HepG2 (cell line): ENCODE measurements around the gene SMIM45.

Experiments used
- GTF2F1 ChIP-seq: fragments of 150-350 bp; IDR thresholded peaks from 2 replicates; pipeline ENCODE4 v1.6.1; 2014; ENCODE audit warnings: low read length
- HNRNPH1 ChIP-seq: fragments of 200-400 bp; formaldehyde crosslinking; optimal IDR thresholded peaks from 2 replicates; pipeline ENCODE3; 2017; ENCODE audit warnings: mild to moderate bottlenecking, low read depth, low read length
- HOXA3 ChIP-seq: sonication (generic); formaldehyde crosslinking; IDR thresholded peaks from 2 replicates; pipeline ENCODE4 v1.5.0; 2020; ENCODE audit warnings: missing genetic modification reagents
- NCOA5 ChIP-seq: sonication (generic); formaldehyde crosslinking; IDR thresholded peaks from 2 replicates; pipeline ENCODE4 v1.4.0; 2020; ENCODE audit warnings: missing genetic modification reagents
- NFIC ChIP-seq: IDR thresholded peaks from 2 replicates; pipeline ENCODE4 v1.6.1; 2012; ENCODE audit warnings: mild to moderate bottlenecking, low read length, inconsistent platforms
- SMC3 ChIP-seq: IDR thresholded peaks from 2 replicates; pipeline ENCODE4 v1.6.1; 2011; ENCODE audit warnings: low read length, improper control_type of control experiment
- TOPORS ChIP-seq: sonication (generic); formaldehyde crosslinking; IDR thresholded peaks from 2 replicates; pipeline ENCODE4 v1.8.0; 2023; ENCODE audit warnings: mild to moderate bottlenecking, missing genetic modification reagents
- TSC22D2 ChIP-seq: sonication (generic); formaldehyde crosslinking; IDR thresholded peaks from 2 replicates; pipeline ENCODE4 v1.5.1; 2020; ENCODE audit warnings: missing genetic modification reagents, mild to moderate bottlenecking, borderline replicate concordance
- ZBTB7B ChIP-seq: sonication (generic); formaldehyde crosslinking; IDR thresholded peaks from 2 replicates; pipeline ENCODE4 v1.4.0; 2020; ENCODE audit warnings: missing genetic modification reagents
- ZNF30 ChIP-seq: sonication (generic); formaldehyde crosslinking; IDR thresholded peaks from 2 replicates; pipeline ENCODE4 v1.5.0; 2020; ENCODE audit warnings: mild to moderate bottlenecking, missing genetic modification reagents
- ZNF382 ChIP-seq: sonication (generic); formaldehyde crosslinking; IDR thresholded peaks from 2 replicates; pipeline ENCODE4 v1.5.0; 2020; ENCODE audit warnings: missing genetic modification reagents, mild to moderate bottlenecking, borderline replicate concordance
- ZNF468 ChIP-seq: sonication (generic); formaldehyde crosslinking; IDR thresholded peaks from 2 replicates; pipeline ENCODE4 v1.8.0; 2022; ENCODE audit warnings: mild to moderate bottlenecking, moderate library complexity, missing genetic modification reagents
- ZNF510 ChIP-seq: sonication (generic); formaldehyde crosslinking; IDR thresholded peaks from 2 replicates; pipeline ENCODE4 v1.4.0; 2020; ENCODE audit warnings: low read depth, mild to moderate bottlenecking, missing genetic modification reagents
- ZNF546 ChIP-seq: sonication (generic); formaldehyde crosslinking; conservative IDR thresholded peaks from 2 replicates; pipeline ENCODE4 v1.8.1; 2023; ENCODE audit warnings: mild to moderate bottlenecking, missing genetic modification reagents
- ZNF562 ChIP-seq: sonication (generic); formaldehyde crosslinking; IDR thresholded peaks from 2 replicates; pipeline ENCODE4 v1.8.0; 2022; ENCODE audit warnings: missing genetic modification reagents, borderline replicate concordance
- ZNF83 ChIP-seq: sonication (generic); formaldehyde crosslinking; IDR thresholded peaks from 2 replicates; pipeline ENCODE4 v1.4.0; 2020; ENCODE audit warnings: missing genetic modification reagents, mild to moderate bottlenecking, borderline replicate concordance
- TF ChIP-seq, protein P1 (sequence below): sonication (generic); formaldehyde crosslinking; IDR thresholded peaks from 2 replicates; pipeline ENCODE4 v1.5.1; 2020; ENCODE audit warnings: missing genetic modification reagents, mild to moderate bottlenecking, borderline replicate concordance
- TF ChIP-seq, protein P2 (sequence below): sonication (generic); formaldehyde crosslinking; IDR thresholded peaks from 2 replicates; pipeline ENCODE4 v1.8.1; 2023; ENCODE audit warnings: mild to moderate bottlenecking, missing genetic modification reagents
- TF ChIP-seq, protein P3 (sequence below): sonication (generic); formaldehyde crosslinking; IDR thresholded peaks from 2 replicates; pipeline ENCODE4 v1.4.0; 2020; ENCODE audit warnings: missing genetic modification reagents
- TF ChIP-seq, protein P4 (sequence below): IDR thresholded peaks from 2 replicates; pipeline ENCODE4 v1.6.1; 2016; ENCODE audit warnings: mild to moderate bottlenecking

The SMIM45 gene

DNA sequence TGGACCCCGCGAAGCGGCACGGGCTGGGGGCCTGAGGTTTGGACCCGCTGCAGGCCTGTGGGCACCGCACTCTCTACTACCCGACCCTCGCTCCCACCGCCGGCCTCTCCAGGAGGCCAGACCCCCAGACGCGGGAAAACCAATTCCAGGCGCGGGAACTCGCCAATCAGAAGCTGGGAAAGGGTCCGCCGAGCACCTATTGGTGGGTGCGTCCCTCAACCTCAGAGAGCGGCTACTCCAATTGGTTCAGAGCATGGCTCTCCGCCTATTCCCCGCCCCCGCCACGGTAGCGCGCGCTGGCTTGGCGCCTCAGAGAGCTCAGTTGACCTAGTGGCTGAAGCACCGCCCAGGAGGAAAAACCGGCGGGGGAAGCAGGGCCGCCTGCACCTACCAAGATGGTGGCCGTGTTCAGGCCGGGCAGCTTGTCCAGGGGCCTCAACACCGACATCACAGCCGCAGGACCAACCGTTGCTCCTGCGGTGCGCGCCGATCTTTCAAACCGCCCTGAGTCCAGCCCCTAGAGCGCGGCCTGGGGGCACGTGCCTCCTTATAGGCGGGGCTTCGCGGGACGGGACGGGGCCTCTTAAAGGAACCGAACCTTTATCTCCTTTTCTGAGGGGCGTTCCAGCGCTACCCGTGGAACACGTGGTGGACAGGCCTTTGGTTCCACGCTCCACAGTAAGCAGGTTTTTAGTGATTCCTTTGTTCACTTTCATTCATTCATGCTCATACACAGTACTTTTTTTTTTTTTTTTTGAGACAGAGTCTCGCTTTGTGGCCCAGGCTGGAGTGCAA is 5.1 kb upstream of the SMIM45 start, which contains the start of gene CENPM (continued):
- TF ChIP-seq, protein P1, sequence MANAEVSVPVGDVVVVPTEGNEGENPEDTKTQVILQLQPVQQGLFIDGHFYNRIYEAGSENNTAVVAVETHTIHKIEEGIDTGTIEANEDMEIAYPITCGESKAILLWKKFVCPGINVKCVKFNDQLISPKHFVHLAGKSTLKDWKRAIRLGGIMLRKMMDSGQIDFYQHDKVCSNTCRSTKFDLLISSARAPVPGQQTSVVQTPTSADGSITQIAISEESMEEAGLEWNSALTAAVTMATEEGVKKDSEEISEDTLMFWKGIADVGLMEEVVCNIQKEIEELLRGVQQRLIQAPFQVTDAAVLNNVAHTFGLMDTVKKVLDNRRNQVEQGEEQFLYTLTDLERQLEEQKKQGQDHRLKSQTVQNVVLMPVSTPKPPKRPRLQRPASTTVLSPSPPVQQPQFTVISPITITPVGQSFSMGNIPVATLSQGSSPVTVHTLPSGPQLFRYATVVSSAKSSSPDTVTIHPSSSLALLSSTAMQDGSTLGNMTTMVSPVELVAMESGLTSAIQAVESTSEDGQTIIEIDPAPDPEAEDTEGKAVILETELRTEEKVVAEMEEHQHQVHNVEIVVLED (CRISPR knock-in tag) = peak; percentile 76
- TF ChIP-seq ZBTB7B (CRISPR knock-in tag) = no peak; the same call in 1 of the 2 replicates
- TF ChIP-seq HNRNPH1 = no peak
- TF ChIP-seq SMC3 = no peak
- TF ChIP-seq, protein P2, sequence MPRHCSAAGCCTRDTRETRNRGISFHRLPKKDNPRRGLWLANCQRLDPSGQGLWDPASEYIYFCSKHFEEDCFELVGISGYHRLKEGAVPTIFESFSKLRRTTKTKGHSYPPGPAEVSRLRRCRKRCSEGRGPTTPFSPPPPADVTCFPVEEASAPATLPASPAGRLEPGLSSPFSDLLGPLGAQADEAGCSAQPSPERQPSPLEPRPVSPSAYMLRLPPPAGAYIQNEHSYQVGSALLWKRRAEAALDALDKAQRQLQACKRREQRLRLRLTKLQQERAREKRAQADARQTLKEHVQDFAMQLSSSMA (CRISPR knock-in tag) = no peak
- TF ChIP-seq, protein P3, sequence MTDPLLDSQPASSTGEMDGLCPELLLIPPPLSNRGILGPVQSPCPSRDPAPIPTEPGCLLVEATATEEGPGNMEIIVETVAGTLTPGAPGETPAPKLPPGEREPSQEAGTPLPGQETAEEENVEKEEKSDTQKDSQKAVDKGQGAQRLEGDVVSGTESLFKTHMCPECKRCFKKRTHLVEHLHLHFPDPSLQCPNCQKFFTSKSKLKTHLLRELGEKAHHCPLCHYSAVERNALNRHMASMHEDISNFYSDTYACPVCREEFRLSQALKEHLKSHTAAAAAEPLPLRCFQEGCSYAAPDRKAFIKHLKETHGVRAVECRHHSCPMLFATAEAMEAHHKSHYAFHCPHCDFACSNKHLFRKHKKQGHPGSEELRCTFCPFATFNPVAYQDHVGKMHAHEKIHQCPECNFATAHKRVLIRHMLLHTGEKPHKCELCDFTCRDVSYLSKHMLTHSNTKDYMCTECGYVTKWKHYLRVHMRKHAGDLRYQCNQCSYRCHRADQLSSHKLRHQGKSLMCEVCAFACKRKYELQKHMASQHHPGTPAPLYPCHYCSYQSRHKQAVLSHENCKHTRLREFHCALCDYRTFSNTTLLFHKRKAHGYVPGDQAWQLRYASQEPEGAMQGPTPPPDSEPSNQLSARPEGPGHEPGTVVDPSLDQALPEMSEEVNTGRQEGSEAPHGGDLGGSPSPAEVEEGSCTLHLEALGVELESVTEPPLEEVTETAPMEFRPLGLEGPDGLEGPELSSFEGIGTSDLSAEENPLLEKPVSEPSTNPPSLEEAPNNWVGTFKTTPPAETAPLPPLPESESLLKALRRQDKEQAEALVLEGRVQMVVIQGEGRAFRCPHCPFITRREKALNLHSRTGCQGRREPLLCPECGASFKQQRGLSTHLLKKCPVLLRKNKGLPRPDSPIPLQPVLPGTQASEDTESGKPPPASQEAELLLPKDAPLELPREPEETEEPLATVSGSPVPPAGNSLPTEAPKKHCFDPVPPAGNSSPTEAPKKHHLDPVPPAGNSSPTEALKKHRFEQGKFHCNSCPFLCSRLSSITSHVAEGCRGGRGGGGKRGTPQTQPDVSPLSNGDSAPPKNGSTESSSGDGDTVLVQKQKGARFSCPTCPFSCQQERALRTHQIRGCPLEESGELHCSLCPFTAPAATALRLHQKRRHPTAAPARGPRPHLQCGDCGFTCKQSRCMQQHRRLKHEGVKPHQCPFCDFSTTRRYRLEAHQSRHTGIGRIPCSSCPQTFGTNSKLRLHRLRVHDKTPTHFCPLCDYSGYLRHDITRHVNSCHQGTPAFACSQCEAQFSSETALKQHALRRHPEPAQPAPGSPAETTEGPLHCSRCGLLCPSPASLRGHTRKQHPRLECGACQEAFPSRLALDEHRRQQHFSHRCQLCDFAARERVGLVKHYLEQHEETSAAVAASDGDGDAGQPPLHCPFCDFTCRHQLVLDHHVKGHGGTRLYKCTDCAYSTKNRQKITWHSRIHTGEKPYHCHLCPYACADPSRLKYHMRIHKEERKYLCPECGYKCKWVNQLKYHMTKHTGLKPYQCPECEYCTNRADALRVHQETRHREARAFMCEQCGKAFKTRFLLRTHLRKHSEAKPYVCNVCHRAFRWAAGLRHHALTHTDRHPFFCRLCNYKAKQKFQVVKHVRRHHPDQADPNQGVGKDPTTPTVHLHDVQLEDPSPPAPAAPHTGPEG (CRISPR knock-in tag) = peak; percentile 63; the same call in 1 of the 2 replicates
- TF ChIP-seq, protein P4, sequence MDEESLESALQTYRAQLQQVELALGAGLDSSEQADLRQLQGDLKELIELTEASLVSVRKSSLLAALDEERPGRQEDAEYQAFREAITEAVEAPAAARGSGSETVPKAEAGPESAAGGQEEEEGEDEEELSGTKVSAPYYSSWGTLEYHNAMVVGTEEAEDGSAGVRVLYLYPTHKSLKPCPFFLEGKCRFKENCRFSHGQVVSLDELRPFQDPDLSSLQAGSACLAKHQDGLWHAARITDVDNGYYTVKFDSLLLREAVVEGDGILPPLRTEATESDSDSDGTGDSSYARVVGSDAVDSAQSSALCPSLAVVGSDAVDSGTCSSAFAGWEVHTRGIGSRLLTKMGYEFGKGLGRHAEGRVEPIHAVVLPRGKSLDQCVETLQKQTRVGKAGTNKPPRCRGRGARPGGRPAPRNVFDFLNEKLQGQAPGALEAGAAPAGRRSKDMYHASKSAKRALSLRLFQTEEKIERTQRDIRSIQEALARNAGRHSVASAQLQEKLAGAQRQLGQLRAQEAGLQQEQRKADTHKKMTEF = peak; percentile 65; the same call in 1 of the 2 replicates
- TF ChIP-seq GTF2F1 = no peak
- peak; percentile 75; the same call in 1 of the 2 replicates for TF ChIP-seq ZNF83 (CRISPR knock-in tag)
- no peak for TF ChIP-seq NFIC
- TF ChIP-seq ZNF562 (CRISPR knock-in tag) = no peak
- peak; percentile 96 for TF ChIP-seq ZNF546 (CRISPR knock-in tag)
- peak; percentile 84; the same call in 1 of the 2 replicates for TF ChIP-seq ZNF468
- TF ChIP-seq ZNF30 (CRISPR knock-in tag) = peak; percentile 95
- TF ChIP-seq NCOA5 (CRISPR knock-in tag) = no peak
- TF ChIP-seq HOXA3 = peak; percentile 82
- peak; percentile 52; the same call in 1 of the 2 replicates for TF ChIP-seq TOPORS (CRISPR knock-in tag)
- no peak for TF ChIP-seq ZNF382 (CRISPR knock-in tag)
- no peak for TF ChIP-seq TSC22D2 (CRISPR knock-in tag)
- 0 out of 2 replicates have a peak, but pooled peaks have one; percentile 93 for TF ChIP-seq ZNF510 (CRISPR knock-in tag)
